Heart left ventricle (tissue), 16 donors: ENCODE measurements around the gene GCDH. TPM values are rescaled to one million over a fixed set of nuclear protein-coding genes. Genes with fewer than 3 reads are reported as not detected.

ENCODE experiments used
- ATAC-seq, 4 donors: fragments of 200-7000 bp; cut with Tn5 transposase; one replicate each; pipeline ENCODE4 v1.9.1; 2020 to 2022; ENCODE audit warnings: moderate library complexity in 4 of 4, mild to moderate bottlenecking in 3 of 4, moderate number of reproducible peaks in 1 of 4
- DNase-seq, 5 donors: peaks; one replicate each; pipeline ENCODE4 v3.0.0-alpha.2; 2020
- H3K27ac ChIP-seq, 12 donors: fragments of 200-600 bp; sonication (generic) in 4 of 12; one replicate each; pipeline versions ENCODE4 v1.5.0 to v1.8.0; 2016 to 2022; ENCODE audit warnings: mild to moderate bottlenecking in 2 of 12
- H3K27me3 ChIP-seq, 9 donors: fragments of 200-600 bp; sonication (generic) in 2 of 9; one replicate each; pipeline versions ENCODE4 v1.5.1 to v1.8.0; 2016 to 2022; ENCODE audit warnings: mild to moderate bottlenecking in 3 of 9
- H3K36me3 ChIP-seq, 9 donors: fragments of 200-600 bp; sonication (generic) in 2 of 9; one replicate each; pipeline versions ENCODE4 v1.5.0 to v1.8.0; 2018 to 2022; ENCODE audit warnings: mild to moderate bottlenecking in 2 of 9
- H3K4me1 ChIP-seq, 12 donors: fragments of 200-600 bp; sonication (generic) in 4 of 12; one replicate each; pipeline versions ENCODE4 v1.5.0 to v1.8.0; 2016 to 2022; ENCODE audit warnings: mild to moderate bottlenecking in 3 of 12
- H3K4me3 ChIP-seq, 12 donors: fragments of 200-600 bp; sonication (generic) in 4 of 12; one replicate each; pipeline versions ENCODE4 v1.5.0 to v1.8.0; 2017 to 2022; ENCODE audit warnings: mild to moderate bottlenecking in 9 of 12, moderate library complexity in 4 of 12
- H3K9me3 ChIP-seq, 12 donors: fragments of 200-600 bp; sonication (generic) in 4 of 12; one replicate each; pipeline versions ENCODE4 v1.5.0 to v1.8.0; 2016 to 2022; ENCODE audit warnings: mild to moderate bottlenecking in 1 of 12
- POLR2A ChIP-seq, 2 donors: fragments of 450-650 bp; IDR thresholded peaks; one replicate each; pipeline ENCODE4 v1.6.1; 2017; ENCODE audit warnings: antibody characterized with exemption in 2 of 2, mild to moderate bottlenecking in 2 of 2, moderate library complexity in 2 of 2
- WGBS, 4 donors: extraction: QIAGEN DNeasy Blood & Tissue Kit in 2 of 4; methylation state at CpG; one replicate each; pipeline versions ENCODE4 v1.1.5 to v1.1.7; 2013 to 2018; 5-methylcytosine and 5-hydroxymethylcytosine counted together
- intact Hi-C, 10 donors: fragments of 100-400 bp; cut with DNase I; formaldehyde crosslinking; loops; one replicate each; pipeline versions ENCODE4 v1.11.1 to v1.14.2; 2022
- polyA plus RNA-seq, 2 donors: library from polyadenylated mRNA; stranded (reverse); fragments of 200-250 nt; gene quantifications; one replicate each; pipeline ENCODE4 v1.2.3, GENCODE V29; 2013
- total RNA-seq, 9 donors: library from RNA; depleted of rRNA in 2 of 9; stranded (reverse); fragments of >200 nt in 2 of 9; fragmentation: NEBNext Ultra II Directional in 3 of 9; extraction: Animal tissue kit (Norgen Biotek cat#: 25700) in 3 of 9; gene quantifications; one replicate each; pipeline versions ENCODE4 v1.1.0 to v1.2.4, GENCODE V29; 2016 to 2023
- TF ChIP-seq, protein P1 (sequence below), 12 donors: fragments of 200-600 bp; sonication (generic) in 4 of 12; IDR thresholded peaks; one replicate each; pipeline versions ENCODE4 v1.5.0 to v1.8.0; 2018 to 2022; ENCODE audit warnings: antibody characterized with exemption in 12 of 12, mild to moderate bottlenecking in 5 of 12
- donor health status: ischemic (EF 13 %, LVEDD 7.1; RV severe dilation, severe dysfunction).
- donor health status: healthy with polysubstance abuse.
- donor health status: DM: no; HTN: yes; CAD: no.
- donor health status: DM: no; HTN: no; CAD: no.
- donor health status: ischemic (EF 25% LVEDD 6.9; RV normal size, moderate dysfunction).
- donor health status: ischemic (EF 25% LVEDD 5.7; RV mildly dilated, moderate dysfunction).
- donor health status: healthy.
- donor health status: DM: yes; HTN: yes; CAD: no.
- donor health status: ischemic (EF 35%, LVEDD 5.7; RV mildly dilated, moderate dysfunction).
- donor health status: nonischemic (EF 11% LVEDD 7.7; RV severe dilation, severe dysfunction).
- donor health status: DM: yes; HTN: yes; CAD: no.
- donor health status: PGD.
- donor health status: ischemic (EF 29% LVEDD 5.4; RV normal size, mild dysfunction).
- donor health status: nonischemic (EF 23%, LVEDD 6.1; RV moderate dilation, normal function).

Gene GCDH
- total and polyA plus RNA-seq, 11 donors, result 28.7 to 107 (median 46.7) TPM

DNA sequence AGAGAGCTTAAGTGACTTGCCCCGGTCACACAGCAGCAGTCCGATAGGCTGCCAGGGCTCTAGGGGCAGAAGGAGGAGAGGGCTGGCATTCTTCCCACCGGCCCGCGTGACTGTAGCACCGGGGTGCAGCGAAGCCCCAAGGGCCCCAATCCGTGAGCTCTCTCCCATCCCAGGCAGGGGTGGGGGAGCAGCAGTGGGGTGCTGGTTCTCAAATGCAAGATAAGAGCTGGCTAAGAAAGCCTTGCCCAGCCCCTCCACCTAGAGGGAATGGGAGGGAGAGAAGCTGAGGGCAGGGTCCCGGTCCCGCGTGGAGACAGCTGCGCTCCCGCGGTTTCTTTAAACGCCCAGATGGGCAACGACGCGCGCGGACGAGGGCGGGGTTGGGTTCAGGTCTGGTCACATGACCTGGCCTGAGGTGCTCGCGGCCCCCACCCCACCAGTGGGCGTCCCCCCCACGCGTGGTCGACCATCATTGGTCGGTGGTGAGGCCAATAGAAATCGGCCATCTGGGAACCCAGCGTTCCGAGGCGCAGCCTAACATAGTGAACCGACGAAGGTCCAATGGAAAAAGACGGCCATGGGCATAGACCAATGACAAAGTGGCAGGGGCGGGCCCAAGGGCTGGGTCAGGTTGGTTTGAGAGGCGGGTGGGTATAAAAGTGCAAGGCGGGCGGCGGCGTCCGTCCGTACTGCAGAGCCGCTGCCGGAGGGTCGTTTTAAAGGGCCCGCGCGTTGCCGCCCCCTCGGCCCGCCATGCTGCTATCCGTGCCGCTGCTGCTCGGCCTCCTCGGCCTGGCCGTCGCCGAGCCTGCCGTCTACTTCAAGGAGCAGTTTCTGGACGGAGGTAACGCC is 47.2 kb downstream of the GCDH start, which contains the start of gene CALR:
Gene CALR, plus strand, starts transcription at position 683 of the 852 bp plus-strand sequence. Its CDS starts 71 bp downstream, at position 754.
- Histone ChIP-seq H3K36me3 (peaks cover 2 to 41% (median 34%) of the 10 kb centered on the region in 9 donors), H3K9me3 (no peaks in the 10 kb centered on the region), H3K27ac (peak within 1 kb of the TSS; percentile 75 to 96 (median 92)), H3K4me1 (peaks cover 6 to 58% (median 35%) of the 10 kb centered on the region in 12 donors), H3K27me3 (no peaks in the 10 kb centered on the region), H3K4me3 (peak within 1 kb of the TSS; percentile 63 to 99 (median 95))
- intact Hi-C loops, result loop anchor here in 2 of 10 donors (2.0 to 10.0 kb wide), 2 partner anchors 47 to 53 kb away; partner anchors contain the start of genes DNASE2 (in 1 of the 2), GCDH (in 1 of the 2) and KLF1 (in 1 of the 2)
- TF ChIP-seq, protein P1, sequence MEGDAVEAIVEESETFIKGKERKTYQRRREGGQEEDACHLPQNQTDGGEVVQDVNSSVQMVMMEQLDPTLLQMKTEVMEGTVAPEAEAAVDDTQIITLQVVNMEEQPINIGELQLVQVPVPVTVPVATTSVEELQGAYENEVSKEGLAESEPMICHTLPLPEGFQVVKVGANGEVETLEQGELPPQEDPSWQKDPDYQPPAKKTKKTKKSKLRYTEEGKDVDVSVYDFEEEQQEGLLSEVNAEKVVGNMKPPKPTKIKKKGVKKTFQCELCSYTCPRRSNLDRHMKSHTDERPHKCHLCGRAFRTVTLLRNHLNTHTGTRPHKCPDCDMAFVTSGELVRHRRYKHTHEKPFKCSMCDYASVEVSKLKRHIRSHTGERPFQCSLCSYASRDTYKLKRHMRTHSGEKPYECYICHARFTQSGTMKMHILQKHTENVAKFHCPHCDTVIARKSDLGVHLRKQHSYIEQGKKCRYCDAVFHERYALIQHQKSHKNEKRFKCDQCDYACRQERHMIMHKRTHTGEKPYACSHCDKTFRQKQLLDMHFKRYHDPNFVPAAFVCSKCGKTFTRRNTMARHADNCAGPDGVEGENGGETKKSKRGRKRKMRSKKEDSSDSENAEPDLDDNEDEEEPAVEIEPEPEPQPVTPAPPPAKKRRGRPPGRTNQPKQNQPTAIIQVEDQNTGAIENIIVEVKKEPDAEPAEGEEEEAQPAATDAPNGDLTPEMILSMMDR (IDR thresholded peaks at IDR 0.05), result no peak
- TF ChIP-seq POLR2A (IDR thresholded peaks at IDR 0.05), result peak; percentile 100
- peak; percentile 92 to 95 (median 95) for ATAC-seq
- WGBS, 4 donors, result 0 to 1% (median 0%) methylated on average over 42 to 63 of the region's 63 CpGs
- peak; percentile 99 to 100 (median 100) for DNase-seq

DNA sequence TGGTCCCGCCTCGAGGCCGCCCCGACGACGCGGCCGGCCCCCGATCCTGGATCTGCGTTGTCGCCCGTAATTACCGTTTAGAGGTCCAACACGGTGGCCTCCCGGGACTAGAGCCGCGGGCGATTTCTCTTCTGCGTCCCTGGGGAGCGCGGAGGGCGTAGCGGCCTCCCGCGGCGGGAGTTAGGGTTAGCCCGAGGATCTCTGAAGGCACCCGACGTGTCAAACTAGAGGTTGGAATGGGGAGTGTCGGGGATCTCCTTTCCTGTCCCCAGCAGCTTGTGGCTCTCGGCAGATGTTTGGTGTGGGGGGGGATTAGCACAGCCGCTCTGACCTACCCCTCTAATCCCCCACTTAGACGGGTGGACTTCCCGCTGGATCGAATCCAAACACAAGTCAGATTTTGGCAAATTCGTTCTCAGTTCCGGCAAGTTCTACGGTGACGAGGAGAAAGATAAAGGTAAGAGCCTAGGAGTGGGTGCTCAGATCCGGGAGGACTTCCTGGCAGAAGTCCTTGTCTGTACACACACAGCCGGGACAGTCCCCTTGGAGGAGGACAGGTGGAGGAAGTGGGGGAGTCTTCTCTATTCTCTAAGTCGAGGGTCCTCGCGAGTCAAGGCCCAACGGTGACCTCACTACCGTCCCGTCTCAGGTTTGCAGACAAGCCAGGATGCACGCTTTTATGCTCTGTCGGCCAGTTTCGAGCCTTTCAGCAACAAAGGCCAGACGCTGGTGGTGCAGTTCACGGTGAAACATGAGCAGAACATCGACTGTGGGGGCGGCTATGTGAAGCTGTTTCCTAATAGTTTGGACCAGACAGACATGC is 48.0 kb downstream of the GCDH start:
- DNase-seq, result peak in 1 of 5 donors; percentile 50

DNA sequence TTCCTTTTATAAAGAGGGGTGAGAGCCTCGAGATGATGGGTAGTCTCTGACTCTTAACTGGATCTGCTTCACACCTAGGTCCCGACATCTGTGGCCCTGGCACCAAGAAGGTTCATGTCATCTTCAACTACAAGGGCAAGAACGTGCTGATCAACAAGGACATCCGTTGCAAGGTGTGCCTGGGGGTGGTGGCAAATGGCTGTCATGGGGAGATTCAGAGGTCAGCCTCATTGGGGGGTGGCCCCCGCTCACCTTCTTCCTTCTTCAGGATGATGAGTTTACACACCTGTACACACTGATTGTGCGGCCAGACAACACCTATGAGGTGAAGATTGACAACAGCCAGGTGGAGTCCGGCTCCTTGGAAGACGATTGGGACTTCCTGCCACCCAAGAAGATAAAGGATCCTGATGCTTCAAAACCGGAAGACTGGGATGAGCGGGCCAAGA is 49.0 kb downstream of the GCDH start:
- peaks cover 2 to 59% (median 53%) of the 10 kb centered on the region in 9 donors for H3K36me3 ChIP-seq
- intact Hi-C loops, result loop anchor here in 2 of 10 donors (2.0 to 10.0 kb wide), 2 partner anchors 49 to 55 kb away; partner anchors contain the start of genes DNASE2 (in 1 of the 2), GCDH (in 1 of the 2) and KLF1 (in 1 of the 2)
- 43 to 50% (median 50%) methylated on average over 9 to 10 of the region's 10 CpGs for WGBS, 4 donors
- DNase-seq (no peak), ATAC-seq (no peak)
- no peak for TF ChIP-seq POLR2A (IDR thresholded peaks at IDR 0.05)
- TF ChIP-seq, protein P1 (IDR thresholded peaks at IDR 0.05), result no peak
- H3K9me3 ChIP-seq, result no peaks in the 10 kb centered on the region
- peaks cover 6 to 68% (median 36%) of the 10 kb centered on the region in 12 donors for H3K4me1 ChIP-seq
- peak overlapping the region in 7 of 12 donors; percentile 42 to 96 (median 92) for H3K27ac ChIP-seq
- H3K4me3 ChIP-seq, result peak overlapping the region in 9 of 12 donors; percentile 63 to 99 (median 95)
- H3K27me3 ChIP-seq, result no peaks in the 10 kb centered on the region

More for the DNA sequence above, 48.0 kb downstream of the GCDH start:
- intact Hi-C loops, result loop anchor here in 2 of 10 donors (2.0 to 10.0 kb wide), 2 partner anchors 48 to 54 kb away; partner anchors contain the start of genes DNASE2 (in 1 of the 2), GCDH (in 1 of the 2) and KLF1 (in 1 of the 2)
- H3K9me3 ChIP-seq, result no peaks in the 10 kb centered on the region
- peak in 3 of 4 donors; percentile 0 to 24 (median 7) for ATAC-seq
- H3K4me1 ChIP-seq, result peaks cover 6 to 63% (median 36%) of the 10 kb centered on the region in 12 donors
- H3K36me3 ChIP-seq, result peaks cover 2 to 49% (median 43%) of the 10 kb centered on the region in 9 donors
- H3K27ac ChIP-seq, result peak overlapping the region; percentile 75 to 96 (median 92)
- 0 to 1% (median 0%) methylated on average over 45 to 54 of the region's 54 CpGs for WGBS, 4 donors
- H3K27me3 ChIP-seq, result no peaks in the 10 kb centered on the region
- peak overlapping the region; percentile 63 to 99 (median 95) for H3K4me3 ChIP-seq
- no peak for TF ChIP-seq POLR2A (IDR thresholded peaks at IDR 0.05)
- TF ChIP-seq, protein P1 (IDR thresholded peaks at IDR 0.05), result peak in 3 of 12 donors; percentile 16 to 24 (median 24)
